OCI-LY7 (cell line): ENCODE data around the gene EDAR. TPM values are rescaled to one million over a fixed set of nuclear protein-coding genes. Genes with fewer than 3 reads are reported as not detected.

Experiments
- BruUV-seq: library from RNA; stranded (reverse); fragments of 400-500 nt; replicated peaks from 2 replicates; lab custom pipeline; 2021; lab: Mats Ljungman, UMichigan
- CTCF ChIA-PET: fragments of 300-600 bp; sonication (Branson Sonifier 250); formaldehyde crosslinking; loops from one replicate; lab custom pipeline; 2022; ENCODE audit warnings: antibody characterized with exemption; ENCODE audit not compliant: unreplicated experiment; lab: Charles Lee
- POLR2A ChIA-PET: fragments of 300-600 bp; sonication (Branson Sonifier 250); formaldehyde crosslinking; loops from one replicate; lab custom pipeline; 2022; ENCODE audit warnings: antibody characterized with exemption; lab: Charles Lee
- DNase-seq: peaks from one replicate; pipeline ENCODE4 v3.0.0-alpha.2; 2015; ENCODE audit warnings: low spot score
- H2AFZ ChIP-seq: fragments of 200-600 bp; sonication (generic), shearing (Covaris generic); 2 replicates; pipeline ENCODE4 v1.6.1; 2014; ENCODE audit warnings: mild to moderate bottlenecking, antibody characterized with exemption, low read length, moderate library complexity
- H3K27ac ChIP-seq: fragments of 200-600 bp; sonication (generic); 2 replicates; pipeline ENCODE4 v1.5.1; 2014; ENCODE audit warnings: mixed run types, low read depth, mild to moderate bottlenecking, moderate library complexity, low read length, inconsistent platforms; ENCODE audit not compliant: poor library complexity, severe bottlenecking
- H3K36me3 ChIP-seq: fragments of 200-600 bp; sonication (generic); 2 replicates; pipeline ENCODE4 v1.6.1; 2014; ENCODE audit warnings: mild to moderate bottlenecking, antibody characterized with exemption, low read length, moderate library complexity, mixed read lengths; ENCODE audit not compliant: insufficient read depth
- H3K4me1 ChIP-seq: fragments of 200-600 bp; sonication (generic); 2 replicates; pipeline ENCODE4 v1.5.1; 2014; ENCODE audit warnings: mild to moderate bottlenecking, low read length; ENCODE audit not compliant: insufficient read depth, poor library complexity, severe bottlenecking
- H3K4me2 ChIP-seq: fragments of 200-600 bp; sonication (generic); 2 replicates; pipeline ENCODE4 v1.6.1; 2014; ENCODE audit warnings: mild to moderate bottlenecking, low read length
- H3K4me3 ChIP-seq: fragments of 200-600 bp; sonication (generic); 2 replicates; pipeline ENCODE4 v1.5.1; 2014; ENCODE audit warnings: mild to moderate bottlenecking, low read depth, low read length; ENCODE audit not compliant: poor library complexity, severe bottlenecking
- H3K79me2 ChIP-seq: fragments of 200-600 bp; sonication (generic); 2 replicates; pipeline ENCODE4 v1.6.1; 2016; ENCODE audit warnings: low read depth, mild to moderate bottlenecking, low read length, moderate library complexity, mixed read lengths; ENCODE audit not compliant: insufficient read depth
- H3K9me2 ChIP-seq: fragments of 200-600 bp; sonication (generic); 2 replicates; pipeline ENCODE4 v1.6.1; 2016; ENCODE audit warnings: mild to moderate bottlenecking, low read length, mixed read lengths; ENCODE audit not compliant: insufficient read depth
- H3K9me3 ChIP-seq: fragments of 200-600 bp; sonication (generic); 2 replicates; pipeline ENCODE4 v1.6.1; 2014; ENCODE audit warnings: mild to moderate bottlenecking, mixed run types, low read length, mixed read lengths
- H4K20me1 ChIP-seq: fragments of 200-600 bp; sonication (generic); 2 replicates; pipeline ENCODE4 v1.6.1; 2014; ENCODE audit warnings: mild to moderate bottlenecking, antibody characterized with exemption, low read length, moderate library complexity, mixed read lengths; ENCODE audit not compliant: insufficient read depth
- EZH2phosphoT487 ChIP-seq: fragments of 200-600 bp; sonication (generic); IDR thresholded peaks from 2 replicates; pipeline ENCODE4 v1.6.1; 2018; ENCODE audit warnings: low read depth, borderline replicate concordance, mild to moderate bottlenecking, mixed run types, antibody characterized with exemption, low read length, moderate library complexity, mixed read lengths
- intact Hi-C: fragments of 100-400 bp; cut with micrococcal nuclease; formaldehyde crosslinking; loops from one replicate; pipeline ENCODE4 v1.10.0; 2022; ENCODE audit not compliant: unreplicated experiment
- total RNA-seq, 2 experiments: library from RNA; depleted of rRNA in 1 of 2; stranded (reverse); fragments of >200 nt in 1 of 2; shearing (Covaris generic) in 1 of 2; gene quantifications; 2 replicates each; pipeline ENCODE4 v1.2.3, GENCODE V29; 2014 to 2022
- TF ChIP-seq, protein P1 (sequence below): fragments of 200-600 bp; sonication (generic); conservative IDR thresholded peaks from 2 replicates; pipeline ENCODE4 v1.5.1; 2014; ENCODE audit warnings: mild to moderate bottlenecking, antibody characterized with exemption, low read length, moderate library complexity, mixed read lengths

The EDAR gene
- total RNA-seq, 2 experiments from 2014 or later, result not detected

DNA sequence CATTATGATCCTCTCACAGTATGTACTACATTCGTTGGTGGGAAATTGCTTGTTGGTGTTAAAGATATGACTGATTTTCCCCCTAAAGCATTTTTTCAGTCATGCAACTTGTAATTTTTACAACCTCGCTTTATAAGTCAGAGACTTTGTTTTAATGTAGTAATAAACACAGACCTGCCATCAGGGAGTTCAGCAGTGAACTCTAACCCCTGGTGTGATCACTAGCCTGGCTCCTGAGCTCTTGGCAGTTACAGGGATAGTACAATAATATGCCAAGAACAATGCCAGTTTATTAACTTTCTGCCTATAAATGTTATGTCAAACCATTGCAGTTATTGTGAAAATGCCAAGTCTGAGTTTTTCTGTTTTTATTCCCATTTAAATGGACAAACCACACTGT, 93.8 kb downstream of the EDAR start:
- no peaks in the 10 kb centered on the region for H4K20me1 ChIP-seq
- H3K4me3 ChIP-seq, result no peak overlapping the region
- no peaks in the 10 kb centered on the region for H3K4me1 ChIP-seq
- H2AFZ ChIP-seq, result no peak overlapping the region
- peaks cover 11% of the 10 kb centered on the region for H3K9me3 ChIP-seq
- no peak overlapping the region for H3K27ac ChIP-seq
- no peak for DNase-seq
- ChIA-PET POLR2A (interaction anchor here (1.3 kb wide), 2 partner anchors 21 to 31 kb away, joined by 3 to 4 read pairs; no protein-coding TSS in a partner anchor), CTCF (no interaction called here)
- no peaks in the 10 kb centered on the region; the same call in 1 of the 2 replicates for H3K36me3 ChIP-seq
- no peak overlapping the region for H3K4me2 ChIP-seq
- TF ChIP-seq, protein P1, sequence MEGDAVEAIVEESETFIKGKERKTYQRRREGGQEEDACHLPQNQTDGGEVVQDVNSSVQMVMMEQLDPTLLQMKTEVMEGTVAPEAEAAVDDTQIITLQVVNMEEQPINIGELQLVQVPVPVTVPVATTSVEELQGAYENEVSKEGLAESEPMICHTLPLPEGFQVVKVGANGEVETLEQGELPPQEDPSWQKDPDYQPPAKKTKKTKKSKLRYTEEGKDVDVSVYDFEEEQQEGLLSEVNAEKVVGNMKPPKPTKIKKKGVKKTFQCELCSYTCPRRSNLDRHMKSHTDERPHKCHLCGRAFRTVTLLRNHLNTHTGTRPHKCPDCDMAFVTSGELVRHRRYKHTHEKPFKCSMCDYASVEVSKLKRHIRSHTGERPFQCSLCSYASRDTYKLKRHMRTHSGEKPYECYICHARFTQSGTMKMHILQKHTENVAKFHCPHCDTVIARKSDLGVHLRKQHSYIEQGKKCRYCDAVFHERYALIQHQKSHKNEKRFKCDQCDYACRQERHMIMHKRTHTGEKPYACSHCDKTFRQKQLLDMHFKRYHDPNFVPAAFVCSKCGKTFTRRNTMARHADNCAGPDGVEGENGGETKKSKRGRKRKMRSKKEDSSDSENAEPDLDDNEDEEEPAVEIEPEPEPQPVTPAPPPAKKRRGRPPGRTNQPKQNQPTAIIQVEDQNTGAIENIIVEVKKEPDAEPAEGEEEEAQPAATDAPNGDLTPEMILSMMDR, result no peak
- TF ChIP-seq EZH2phosphoT487, result no peak
- BruUV-seq, result no TSS peak
- intact Hi-C loops, result no loop called here
- no peaks in the 10 kb centered on the region for H3K79me2 ChIP-seq
- H3K9me2 ChIP-seq, result no peaks in the 10 kb centered on the region

DNA sequence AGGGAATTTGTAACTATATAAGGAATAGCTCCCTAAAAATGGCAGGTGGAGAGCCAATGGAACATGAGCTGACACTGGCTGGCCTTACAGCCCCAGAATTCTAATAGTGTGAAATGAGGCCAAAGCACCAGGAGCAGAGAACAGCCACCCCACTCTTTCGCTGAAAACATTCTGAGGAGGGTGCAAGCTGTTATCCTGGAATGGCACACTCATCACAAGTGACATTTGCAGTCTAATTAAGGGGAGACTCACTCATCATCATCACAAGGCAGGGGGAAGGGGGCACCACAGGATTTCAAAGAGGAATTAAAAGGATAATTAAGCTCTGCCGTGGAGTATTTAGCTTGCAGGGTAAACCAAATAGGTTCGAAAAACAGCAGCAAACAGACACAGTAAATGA, 94.3 kb downstream of the EDAR start:
- CTCF ChIA-PET, result no interaction called here
- no peak overlapping the region for H3K4me2 ChIP-seq
- TF ChIP-seq EZH2phosphoT487, result no peak
- TF ChIP-seq, protein P1, result no peak
- H3K4me3 ChIP-seq, result no peak overlapping the region
- no peaks in the 10 kb centered on the region; the same call in 1 of the 2 replicates for H3K36me3 ChIP-seq
- no peaks in the 10 kb centered on the region for H4K20me1 ChIP-seq
- no peak overlapping the region for H2AFZ ChIP-seq
- DNase-seq, result no peak
- no peaks in the 10 kb centered on the region for H3K79me2 ChIP-seq
- H3K27ac ChIP-seq, result no peak overlapping the region
- no TSS peak for BruUV-seq
- intact Hi-C loops, result no loop called here
- peaks cover 15% of the 10 kb centered on the region for H3K9me3 ChIP-seq
- H3K9me2 ChIP-seq, result no peaks in the 10 kb centered on the region
- POLR2A ChIA-PET, result interaction anchor here (0.6 to 1.3 kb wide), 3 partner anchors 20 to 954 kb away, joined by 3 to 4 read pairs (median 3); no protein-coding TSS in a partner anchor
- H3K4me1 ChIP-seq, result no peaks in the 10 kb centered on the region

DNA sequence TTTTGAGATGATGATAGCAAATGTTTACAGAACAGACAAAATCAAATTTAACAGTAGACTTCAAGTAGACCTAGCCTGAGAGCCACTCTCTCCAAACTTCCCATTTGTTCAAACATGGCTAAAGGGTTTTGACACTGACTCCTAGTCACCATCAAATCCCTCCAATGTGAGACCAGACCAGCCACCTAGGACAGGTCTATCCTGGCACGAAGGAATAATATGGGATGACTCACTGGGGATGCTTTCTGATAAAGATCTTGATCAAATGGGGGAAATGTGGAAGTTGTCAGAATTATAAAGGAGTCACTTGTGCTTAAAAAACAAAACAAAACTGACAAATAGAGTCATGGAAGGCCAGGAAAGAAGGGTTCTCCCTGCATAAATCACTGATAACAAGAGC, 95.7 kb downstream of the EDAR start:
- Histone ChIP-seq H3K4me1 (no peaks in the 10 kb centered on the region), H3K79me2 (no peaks in the 10 kb centered on the region), H3K4me3 (no peak overlapping the region), H3K9me3 (peaks cover 20% of the 10 kb centered on the region), H4K20me1 (no peaks in the 10 kb centered on the region), H3K9me2 (no peaks in the 10 kb centered on the region), H3K27ac (no peak overlapping the region), H3K36me3 (no peaks in the 10 kb centered on the region; the same call in 1 of the 2 replicates), H2AFZ (no peak overlapping the region), H3K4me2 (no peak overlapping the region)
- intact Hi-C loops, result no loop called here
- no peak for DNase-seq
- ChIA-PET POLR2A (no interaction called here), CTCF (no interaction called here)
- TF ChIP-seq EZH2phosphoT487, result no peak
- TF ChIP-seq, protein P1, result no peak
- no TSS peak for BruUV-seq
